Endothelial cell of umbilical vein (primary cell): ENCODE measurements around the gene SLC26A11. TPM values are rescaled to one million over a fixed set of nuclear protein-coding genes. Genes with fewer than 3 reads are reported as not detected.
A peak's percentile ranks its signal among the peaks of the same experiment; 100 is the strongest.

Experiments
- BruUV-seq: library from RNA; stranded (reverse); fragments of 400-500 nt; replicated peaks from 2 replicates; lab custom pipeline; 2021; lab: Mats Ljungman, UMichigan
- CTCF ChIA-PET: fragments of 300-600, 350-600 bp; sonication (Branson Sonifier 250); formaldehyde crosslinking; loops from one replicate; lab custom pipeline; 2021; ENCODE audit warnings: antibody characterized with exemption, inconsistent platforms; lab: Charles Lee
- POLR2A ChIA-PET: fragments of 300-600, 350-600 bp; sonication (Branson Sonifier 250); formaldehyde crosslinking; loops from one replicate; lab custom pipeline; 2021; ENCODE audit warnings: antibody characterized with exemption, inconsistent platforms; lab: Charles Lee
- DNase-seq: peaks from one replicate; pipeline ENCODE4 v3.0.0-alpha.2; 2011; ENCODE audit warnings: low read depth, low spot score
- FAIRE-seq: peaks from 2 replicates; lab custom pipeline; 2011; peaks lifted over from hg19 to GRCh38; lab: Jason Lieb, UNC
- H2AFZ ChIP-seq: 2 replicates; pipeline ENCODE4 v1.6.0; 2012; ENCODE audit warnings: low read depth, low read length, control low read depth, inconsistent platforms
- H3K27ac ChIP-seq: 2 replicates; pipeline ENCODE4 v1.5.1; 2011; ENCODE audit warnings: low read depth, mild to moderate bottlenecking, control low read depth, low read length, moderate library complexity; ENCODE audit not compliant: insufficient read depth
- H3K27me3 ChIP-seq, 2 experiments: 2 replicates each; pipeline versions ENCODE4 v1.6.0 to v1.6.1; 2011; ENCODE audit warnings: low read length in 2 of 2, mixed read lengths in 1 of 2; ENCODE audit not compliant: control insufficient read depth in 2 of 2, insufficient read depth in 2 of 2
- H3K36me3 ChIP-seq, 2 experiments: 2 replicates in 1 of 2; 3 replicates in 1 of 2; pipeline ENCODE4 v1.5.1; 2011; ENCODE audit warnings: low read length in 2 of 2, mild to moderate bottlenecking in 1 of 2, moderate library complexity in 1 of 2; ENCODE audit not compliant: control insufficient read depth in 2 of 2, insufficient read depth in 2 of 2; ENCODE audit errors: extremely low read depth in 1 of 2
- H3K4me1 ChIP-seq: 3 replicates; pipeline ENCODE4 v1.5.1; 2011; ENCODE audit warnings: mild to moderate bottlenecking, low read length; ENCODE audit not compliant: control insufficient read depth, insufficient read depth; ENCODE audit errors: extremely low read depth
- H3K4me2 ChIP-seq: 2 replicates; pipeline ENCODE4 v1.6.1; 2011; ENCODE audit warnings: low read length, control low read depth, mixed read lengths; ENCODE audit not compliant: insufficient read depth
- H3K4me3 ChIP-seq, 3 experiments: fragments of 200-600 bp in 1 of 3; sonication (generic), shearing (Covaris generic) in 1 of 3; replicated peaks in 1 of 3; 2 replicates each; pipeline ENCODE4 v1.5.1; 2011 to 2016; ENCODE audit warnings: control low read depth in 3 of 3, low read length in 3 of 3, mild to moderate bottlenecking in 2 of 3, inconsistent platforms in 1 of 3, low read depth in 1 of 3, moderate library complexity in 1 of 3; ENCODE audit not compliant: insufficient read depth in 1 of 3
- H3K79me2 ChIP-seq: 2 replicates; pipeline ENCODE4 v1.6.0; 2012; ENCODE audit warnings: low read length, inconsistent platforms; ENCODE audit not compliant: control insufficient read depth, insufficient read depth
- H3K9ac ChIP-seq: replicated peaks from 2 replicates; pipeline ENCODE3; 2011; ENCODE audit warnings: low read length, control low read depth; ENCODE audit not compliant: insufficient read depth; ENCODE audit errors: extremely low read depth
- H3K9me1 ChIP-seq: replicated peaks from 3 replicates; pipeline ENCODE4 v1.6.0; 2011; ENCODE audit warnings: mild to moderate bottlenecking, low read length; ENCODE audit not compliant: control insufficient read depth, insufficient read depth; ENCODE audit errors: extremely low read depth
- H3K9me3 ChIP-seq: replicated peaks from 2 replicates; pipeline ENCODE4 v1.5.1; 2012; ENCODE audit warnings: low read length, inconsistent platforms; ENCODE audit not compliant: control insufficient read depth, insufficient read depth
- H4K20me1 ChIP-seq: replicated peaks from 2 replicates; pipeline ENCODE3; 2011; ENCODE audit warnings: mild to moderate bottlenecking, low read length; ENCODE audit not compliant: control insufficient read depth, insufficient read depth; ENCODE audit errors: extremely low read depth
- CTCF ChIP-seq, 2 donors: IDR thresholded peaks; 1 replicate in 1 of 2; 2 replicates in 1 of 2; pipeline ENCODE4 v1.5.1; 2011; ENCODE audit warnings: low read length in 2 of 2, mild to moderate bottlenecking in 2 of 2, moderate library complexity in 2 of 2, control low read depth in 1 of 2, inconsistent platforms in 1 of 2, low read depth in 1 of 2; ENCODE audit not compliant: insufficient read depth in 1 of 2; ENCODE audit errors: extremely low read depth in 1 of 2
- EZH2 ChIP-seq: IDR thresholded peaks from 2 replicates; pipeline ENCODE4 v1.6.1; 2012; ENCODE audit warnings: borderline replicate concordance, low read depth, mild to moderate bottlenecking, moderate library complexity, low read length, inconsistent platforms; ENCODE audit not compliant: severe bottlenecking
- FOS ChIP-seq: IDR thresholded peaks from 2 replicates; pipeline ENCODE4 v1.6.1; 2011; ENCODE audit warnings: mild to moderate bottlenecking, low read length, moderate library complexity, borderline replicate concordance; ENCODE audit not compliant: insufficient read depth
- GATA2 ChIP-seq: IDR thresholded peaks from 2 replicates; pipeline ENCODE4 v1.7.0; 2011; ENCODE audit warnings: low read depth, mild to moderate bottlenecking, moderate library complexity, mixed read lengths, low read length; ENCODE audit not compliant: insufficient read length, insufficient read depth
- JUN ChIP-seq: IDR thresholded peaks from 2 replicates; pipeline ENCODE4 v1.6.1; 2011; ENCODE audit warnings: borderline replicate concordance, low read depth; ENCODE audit not compliant: insufficient read length, insufficient read depth
- MYC ChIP-seq: IDR thresholded peaks from one replicate; pipeline ENCODE4 v1.6.1; 2011; ENCODE audit warnings: mild to moderate bottlenecking, low read depth, low read length
- POLR2A ChIP-seq: IDR thresholded peaks from 2 replicates; pipeline ENCODE4 v1.6.1; 2012; ENCODE audit warnings: low read depth, mild to moderate bottlenecking, control low read depth, low read length
- POLR2AphosphoS5 ChIP-seq: IDR thresholded peaks from 2 replicates; pipeline ENCODE4 v1.6.1; 2012; ENCODE audit warnings: low read depth, mild to moderate bottlenecking, control low read depth, low read length, moderate library complexity; ENCODE audit not compliant: insufficient read depth
- dilution Hi-C: fragments of 300-500 bp; cut with MboI; formaldehyde crosslinking; loops from one replicate; pipeline ENCODE4 v1.15.0; 2019; ENCODE audit warnings: low sequenced_read_pairs; ENCODE audit not compliant: extremely low pct_ligation_motif_present
- intact Hi-C: fragments of 100-400 bp; cut with micrococcal nuclease; formaldehyde crosslinking; loops from one replicate; pipeline ENCODE4 v1.10.0; 2022
- polyA plus RNA-seq, 4 experiments: library from polyadenylated mRNA; depleted of rRNA in 3 of 4; stranded (reverse) in 3 of 4; unstranded in 1 of 4; fragments of >200 nt; gene quantifications; 2 replicates each; pipeline versions ENCODE4 v1.2.1 to v1.2.3, GENCODE V29; 2011 to 2012; ENCODE audit warnings: missing spikeins in 1 of 4
- total RNA-seq: library from RNA; stranded (reverse); gene quantifications from 2 replicates; pipeline ENCODE4 v1.2.3, GENCODE V29; 2021
- TF ChIP-seq, protein P1 (sequence below): IDR thresholded peaks from 2 replicates; pipeline ENCODE4 v1.6.1; 2011; ENCODE audit not compliant: insufficient read depth, insufficient read length

Gene SLC26A11
- total and polyA plus RNA-seq, 2 donors (not counting 3 experiments of a cell fraction or from before 2014, with no cell fraction given), result 25.2 to 33.0 TPM

- CTCF ChIA-PET, result interaction anchor here (0.5 to 4.6 kb wide), 2 partner anchors 16 to 84 kb away, joined by 3 to 35 read pairs; no protein-coding TSS in a partner anchor
Measured at GRCh38 chr17:80279895-80280294, 59.7 kb downstream of the SLC26A11 start.

DNA sequence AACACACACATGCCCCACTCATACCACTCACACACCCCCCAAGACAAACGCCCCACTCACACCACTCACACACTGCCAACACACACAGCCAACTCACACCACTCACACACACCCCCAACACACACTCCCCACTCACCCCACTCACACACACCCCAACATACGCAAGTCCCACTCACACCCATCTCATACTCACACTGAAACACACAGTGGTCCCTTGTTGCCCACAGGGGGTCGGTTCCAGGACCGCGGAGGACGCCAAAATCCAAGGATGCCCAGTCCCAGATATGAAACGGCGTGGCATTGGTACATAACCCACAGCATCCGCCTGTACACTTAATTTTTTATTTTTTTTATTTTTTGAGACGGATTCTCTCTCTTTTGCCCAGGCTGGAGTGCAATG, 61.3 kb downstream of the SLC26A11 start:
- BruUV-seq, result no TSS peak
- Histone ChIP-seq H3K27ac (no peak overlapping the region), H3K9ac (no peak overlapping the region), H4K20me1 (no peaks in the 10 kb centered on the region), H3K9me3 (no peaks in the 10 kb centered on the region), H3K27me3 (no peaks in the 10 kb centered on the region), H3K79me2 (no peaks in the 10 kb centered on the region), H3K4me2 (no peak overlapping the region), H3K9me1 (no peaks in the 10 kb centered on the region), H3K4me3 (no peak overlapping the region), H2AFZ (no peak overlapping the region), H3K4me1 (peaks cover 20% of the 10 kb centered on the region), H3K36me3 (peaks cover 2 to 7% of the 10 kb centered on the region in 2 experiments)
- FAIRE-seq, result no peak
- no peak for TF ChIP-seq JUN
- TF ChIP-seq, protein P1, sequence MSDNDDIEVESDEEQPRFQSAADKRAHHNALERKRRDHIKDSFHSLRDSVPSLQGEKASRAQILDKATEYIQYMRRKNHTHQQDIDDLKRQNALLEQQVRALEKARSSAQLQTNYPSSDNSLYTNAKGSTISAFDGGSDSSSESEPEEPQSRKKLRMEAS, result no peak
- no peak for TF ChIP-seq POLR2AphosphoS5
- TF ChIP-seq CTCF (IDR thresholded peaks at IDR 0.05; ENCODE audit: extremely low read depth in 1 of 2, insufficient read depth in 1 of 2, low read depth in 1 of 2, low read length in 2 of 2), result no peak
- no peak for TF ChIP-seq EZH2
- TF ChIP-seq GATA2, result no peak
- TF ChIP-seq MYC, result no peak
- no peak for TF ChIP-seq FOS
- TF ChIP-seq POLR2A, result no peak
- intact Hi-C loops (no loop called here), dilution Hi-C loops (no loop called here)
- DNase-seq, result no peak
- ChIA-PET CTCF (no interaction called here), POLR2A (no interaction called here)

More at GRCh38 chr17:80279895-80280294, 59.7 kb downstream of the SLC26A11 start:
- Histone ChIP-seq H3K27me3 (no peaks in the 10 kb centered on the region), H3K4me2 (no peak overlapping the region), H3K36me3 (peaks cover 2 to 7% of the 10 kb centered on the region in 2 experiments), H4K20me1 (no peaks in the 10 kb centered on the region), H2AFZ (no peak overlapping the region), H3K27ac (no peak overlapping the region), H3K9me3 (no peaks in the 10 kb centered on the region), H3K9ac (no peak overlapping the region), H3K4me3 (no peak overlapping the region), H3K4me1 (peaks cover 20% of the 10 kb centered on the region), H3K9me1 (no peaks in the 10 kb centered on the region), H3K79me2 (no peaks in the 10 kb centered on the region)
- no TSS peak for BruUV-seq
- POLR2A ChIA-PET, result no interaction called here
- DNase-seq, result peak; percentile 56
- peak; percentile 55 for FAIRE-seq
- TF ChIP-seq JUN (no peak), CTCF (IDR thresholded peaks at IDR 0.05; ENCODE audit: extremely low read depth in 1 of 2, insufficient read depth in 1 of 2, low read depth in 1 of 2, low read length in 2 of 2) (peak in 1 of 2 donors; percentile 11)
- dilution Hi-C loops (no loop called here), intact Hi-C loops (loop anchor here (2.0 kb wide), 1 partner anchor 17 kb away; no protein-coding TSS in a partner anchor)
